GM19395 (cell line): ENCODE results near the gene SLC16A2.
"Not testable (repeated sequence)": the region's sequence is repeated elsewhere in the genome, so short reads cannot be mapped to it uniquely, and the experiment has no call there.

Experiments used
- ATAC-seq: cut with Tn5 transposase; IDR thresholded peaks from one replicate; pipeline ENCODE4 v1.9.1; 2021; ENCODE audit warnings: mild to moderate bottlenecking, moderate library complexity; ENCODE audit not compliant: unreplicated experiment

The SLC16A2 gene

DNA sequence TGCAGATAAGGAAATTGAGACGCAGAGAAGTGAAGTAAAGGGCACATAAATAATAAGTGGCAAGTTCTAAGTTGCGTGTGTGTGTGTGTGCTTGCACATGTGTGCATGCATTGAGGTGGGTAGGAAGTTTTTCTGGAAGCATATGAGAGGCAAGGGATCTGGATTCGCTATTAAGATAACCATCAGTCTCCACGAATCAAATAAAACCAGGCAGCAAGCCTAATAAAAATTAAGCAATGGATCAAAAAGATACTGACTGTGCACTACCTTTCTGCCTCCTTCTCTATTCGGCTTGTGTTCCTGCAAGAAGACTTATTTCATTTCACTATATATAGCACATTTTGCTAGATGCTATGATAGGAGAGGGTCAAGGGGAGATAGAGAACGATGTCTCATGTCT is 23.8 kb downstream of the SLC16A2 start:
- ATAC-seq = no peak

DNA sequence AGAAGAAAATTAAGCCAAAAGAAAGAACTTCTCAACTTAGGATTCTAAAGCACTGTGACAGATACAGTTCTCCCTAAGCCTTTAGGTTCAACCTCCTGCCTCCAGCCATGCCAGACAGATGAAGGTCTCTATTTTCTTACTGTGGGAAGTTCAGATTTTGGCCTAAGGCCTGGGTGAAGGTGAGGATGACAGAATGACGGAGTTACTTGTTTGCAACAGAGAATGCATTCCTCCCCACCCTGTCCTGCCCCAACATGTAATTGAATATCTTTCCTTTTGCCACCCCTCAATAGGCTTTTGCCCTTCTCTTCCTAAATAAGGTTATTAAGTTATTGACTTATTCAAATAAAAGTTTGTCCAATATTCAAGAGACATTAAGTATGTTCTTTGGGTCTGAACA is 25.6 kb downstream of the SLC16A2 start:
- ATAC-seq = no peak

DNA sequence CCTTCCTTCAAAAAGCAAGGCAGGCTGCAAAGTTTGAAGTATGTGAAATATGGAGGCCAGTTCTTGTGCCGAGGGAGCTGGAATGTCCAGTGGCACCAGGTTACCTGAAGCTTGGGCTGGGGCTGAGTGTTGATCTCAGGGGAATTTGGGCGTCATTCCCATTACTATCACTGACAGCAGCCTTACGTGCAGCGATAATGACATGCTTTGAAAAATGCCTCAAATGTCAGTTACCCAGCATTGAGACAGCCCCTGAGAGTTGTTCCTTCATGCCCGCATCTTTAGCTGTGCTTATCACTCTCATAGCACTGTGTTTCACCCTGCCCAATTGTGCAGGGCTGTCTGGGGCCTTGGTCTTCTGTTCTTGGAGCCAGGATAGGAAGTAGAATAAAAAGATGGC is 27.4 kb downstream of the SLC16A2 start:
- ATAC-seq = no peak

DNA sequence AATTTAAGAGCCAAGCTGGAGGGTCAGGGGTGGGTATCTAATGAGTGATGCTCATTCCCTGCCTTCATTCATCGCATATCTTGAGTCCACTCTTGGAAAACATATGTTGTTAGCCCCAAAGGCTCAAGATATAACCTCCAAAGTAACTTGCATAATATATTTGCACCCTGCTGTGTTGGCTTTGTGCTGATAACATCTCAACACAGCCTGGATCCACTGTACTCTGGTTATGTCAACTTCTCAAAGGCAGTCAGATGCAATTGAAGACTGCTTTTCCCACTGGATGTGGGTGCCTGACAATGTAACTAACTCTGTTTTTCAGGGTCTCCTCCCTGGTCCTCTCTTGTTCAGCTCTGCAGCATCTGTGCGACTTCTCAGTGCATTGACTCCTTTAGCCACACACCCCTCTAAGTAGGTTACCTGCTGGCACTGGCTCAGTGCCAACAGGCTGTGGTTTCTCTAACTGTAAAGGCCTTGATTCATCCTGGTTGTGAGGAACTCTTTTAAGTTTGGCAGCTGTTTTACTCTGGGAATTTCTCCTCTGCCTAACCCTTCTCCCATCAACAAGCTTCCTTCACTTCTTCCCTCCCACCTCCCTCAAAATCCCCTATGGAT is 28.1 kb downstream of the SLC16A2 start:
- ATAC-seq = no peak

DNA sequence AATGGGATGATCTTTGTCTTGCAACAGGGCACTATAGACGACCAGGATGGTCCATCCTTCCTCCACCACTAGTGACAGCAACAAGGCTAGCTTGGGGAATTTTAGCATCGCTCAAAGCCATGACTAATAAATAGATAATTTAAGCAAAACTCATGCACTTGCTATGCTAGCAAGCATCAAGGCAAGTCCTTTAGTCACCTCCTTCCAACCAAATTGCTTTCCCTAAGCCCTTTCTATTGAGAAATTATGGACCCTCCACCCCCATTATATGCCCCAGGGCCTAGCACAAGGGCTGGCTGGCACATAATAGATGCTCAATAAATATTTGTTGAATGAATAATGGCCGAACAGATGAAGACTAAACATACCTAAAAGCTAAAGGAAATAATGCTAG is 28.6 kb downstream of the SLC16A2 start:
- no peak for ATAC-seq

DNA sequence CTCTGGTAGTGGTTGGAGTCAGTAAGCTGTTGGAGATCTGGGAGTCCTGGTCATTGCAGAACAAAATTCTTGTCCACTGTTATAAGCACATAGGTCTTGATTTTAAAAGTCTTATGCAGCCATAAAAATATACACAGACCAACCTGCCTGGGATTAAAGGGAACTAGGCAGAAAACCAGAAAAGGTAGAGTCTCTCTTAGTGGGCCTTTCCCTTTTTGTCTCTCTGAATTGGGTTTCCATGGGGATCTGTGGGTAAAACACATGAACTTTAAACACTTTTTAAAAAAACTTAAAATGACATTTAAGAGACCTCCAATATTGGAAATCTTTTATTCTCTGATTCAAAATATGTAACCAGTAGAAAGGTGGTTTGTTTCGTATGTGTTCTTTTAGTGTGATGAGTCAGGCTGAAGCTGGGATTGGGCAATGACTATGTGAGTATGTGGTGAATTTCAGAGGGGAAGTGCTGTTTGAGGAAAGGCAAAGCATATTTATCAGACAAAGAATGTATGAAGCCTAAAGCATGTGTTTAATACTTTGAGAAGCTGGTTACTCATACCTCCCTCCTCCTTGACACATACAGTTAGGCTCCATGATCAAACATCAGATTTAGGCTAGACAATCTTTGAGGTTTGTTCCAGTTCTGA is 29.6 kb downstream of the SLC16A2 start:
- no peak for ATAC-seq

DNA sequence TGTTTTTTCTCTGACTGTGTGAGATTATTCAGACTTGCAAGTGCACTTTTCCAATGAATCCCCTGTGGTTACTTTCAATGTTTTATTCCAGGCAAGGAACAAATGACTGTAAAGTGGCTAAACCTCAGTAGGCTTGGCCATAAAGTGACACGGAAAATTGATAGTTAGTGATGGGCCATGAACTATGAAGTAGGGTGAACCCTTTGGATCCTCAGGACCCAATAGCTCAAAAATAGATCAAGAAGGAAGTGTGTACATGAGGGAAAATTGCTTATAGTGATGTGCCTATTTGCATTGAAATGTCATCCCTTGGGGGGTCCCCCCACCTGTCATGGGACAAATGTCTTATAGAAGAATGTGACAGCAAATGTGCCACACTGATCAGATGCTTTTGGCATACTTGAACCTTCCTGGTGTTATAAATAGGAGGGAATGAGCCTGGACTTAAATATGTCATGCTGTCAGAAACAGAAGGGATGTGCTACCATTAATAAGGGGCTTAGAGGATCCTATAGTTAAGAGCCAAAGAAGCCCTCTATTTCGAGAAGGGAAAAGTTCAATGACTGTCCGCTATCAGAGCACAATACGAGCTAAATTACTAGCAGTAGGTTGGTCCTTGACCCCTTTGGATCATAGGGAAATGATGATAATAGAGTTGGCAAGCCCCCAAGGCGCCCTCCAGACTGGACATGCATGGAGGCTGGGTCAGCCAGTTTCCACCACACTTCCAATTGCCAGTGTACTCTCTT is 30.3 kb downstream of the SLC16A2 start:
- no peak for ATAC-seq

DNA sequence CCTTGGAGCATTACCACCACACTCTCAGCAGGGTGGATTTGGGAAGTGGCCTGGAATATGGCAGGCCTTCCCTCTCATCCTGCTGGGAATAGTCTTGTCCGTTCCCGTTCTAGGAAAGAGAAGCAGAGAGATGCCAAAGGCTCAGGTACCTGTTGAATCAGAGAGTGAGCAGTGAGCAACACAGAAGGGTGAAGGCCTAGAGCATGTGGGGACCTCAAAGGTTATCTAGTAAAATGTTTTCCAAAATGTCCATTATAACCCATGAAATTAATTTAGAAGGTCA is 30.8 kb downstream of the SLC16A2 start:
- ATAC-seq = no peak

DNA sequence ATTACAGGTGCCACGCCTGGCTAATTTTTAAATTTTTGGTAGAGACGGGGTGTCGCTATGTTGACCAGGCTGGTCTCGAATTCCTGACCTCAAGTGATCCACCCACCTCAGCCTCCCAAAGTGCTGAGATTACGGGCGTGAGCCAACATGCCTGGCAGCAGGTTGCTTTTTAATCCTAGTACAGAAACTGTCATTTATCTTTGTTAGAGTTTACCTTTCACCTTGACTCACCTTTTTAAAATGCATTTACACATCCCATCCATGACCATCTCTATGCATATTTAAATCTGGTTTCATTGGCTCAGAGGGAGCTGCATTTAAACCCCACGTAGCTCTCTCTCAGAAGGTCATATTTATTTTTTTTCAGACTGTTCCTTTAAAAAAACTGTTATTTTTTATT is 31.9 kb downstream of the SLC16A2 start:
- no peak for ATAC-seq

DNA sequence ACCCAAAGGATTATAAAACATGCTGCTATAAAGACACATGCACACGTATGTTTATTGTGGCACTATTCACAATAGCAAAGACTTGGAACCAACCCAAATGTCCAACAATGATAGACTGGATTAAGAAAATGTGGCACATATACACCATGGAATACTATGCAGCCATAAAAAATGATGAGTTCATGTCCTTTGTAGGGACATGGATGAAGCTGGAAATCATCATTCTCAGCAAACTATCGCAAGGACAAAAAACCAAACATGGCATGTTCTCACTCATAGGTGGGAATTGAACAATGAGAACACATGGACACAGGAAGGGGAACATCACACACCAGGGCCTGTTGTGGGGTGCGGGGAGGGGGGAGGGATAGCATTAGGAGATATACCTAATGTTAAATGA is 32.9 kb downstream of the SLC16A2 start:
- ATAC-seq = not testable (repeated sequence)

DNA sequence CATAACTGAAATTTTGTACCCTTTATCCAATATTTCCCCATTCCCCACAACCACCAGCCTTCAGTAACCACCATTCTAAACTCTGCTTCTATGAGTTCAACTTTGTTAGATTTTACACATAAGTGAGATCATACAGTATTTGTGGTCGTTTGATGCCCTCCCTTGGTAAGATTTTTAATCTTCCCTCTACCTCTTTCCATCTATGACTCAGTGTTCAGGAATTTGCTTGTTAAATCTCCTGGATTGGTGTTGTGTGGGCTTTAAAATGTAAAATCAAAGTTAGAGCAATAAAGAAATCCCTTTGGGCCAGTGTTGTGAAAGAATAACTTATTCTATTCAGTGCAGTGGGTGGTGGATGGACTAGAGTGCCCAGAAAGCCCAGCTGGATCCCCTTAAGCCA is 37.4 kb downstream of the SLC16A2 start:
- no peak for ATAC-seq

DNA sequence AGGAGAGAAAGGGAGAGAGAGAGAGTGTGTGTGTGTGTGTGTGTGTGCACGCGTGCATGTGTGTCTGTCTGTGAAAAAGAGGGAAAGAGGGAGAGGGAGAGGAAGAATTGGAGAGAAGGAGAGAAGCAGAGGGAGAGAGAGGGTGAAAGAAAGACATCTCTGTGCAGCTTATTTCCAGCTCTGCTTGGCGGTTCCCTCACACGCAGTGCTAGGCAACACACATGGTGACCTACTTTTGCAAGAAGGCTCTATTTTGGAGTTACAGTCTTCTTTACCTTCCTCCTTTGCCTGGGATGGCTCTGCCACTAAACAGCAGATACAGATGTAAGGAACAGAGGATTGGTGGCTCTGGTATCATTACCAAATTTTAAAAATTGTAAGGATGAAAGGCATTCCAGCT is 40.1 kb downstream of the SLC16A2 start:
- no peak for ATAC-seq

DNA sequence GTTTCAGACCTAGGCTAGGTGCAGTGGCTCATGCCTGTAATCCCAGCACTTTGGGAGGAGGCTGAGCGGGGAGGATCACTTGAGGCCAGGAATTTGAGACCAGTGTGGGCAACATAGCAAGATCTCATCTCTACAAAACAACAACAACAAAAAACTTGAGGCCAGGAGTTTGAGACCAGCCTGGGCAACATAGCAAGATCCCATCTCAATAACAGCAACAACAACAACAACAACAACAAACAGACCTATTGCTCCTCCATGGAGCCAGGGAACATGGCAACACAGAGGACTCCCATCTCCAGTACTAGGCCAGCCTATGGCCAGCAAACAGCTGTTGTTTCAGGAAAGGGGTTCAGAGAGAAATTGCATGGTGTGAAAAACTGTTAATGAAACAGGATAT is 43.4 kb downstream of the SLC16A2 start:
- no peak for ATAC-seq

DNA sequence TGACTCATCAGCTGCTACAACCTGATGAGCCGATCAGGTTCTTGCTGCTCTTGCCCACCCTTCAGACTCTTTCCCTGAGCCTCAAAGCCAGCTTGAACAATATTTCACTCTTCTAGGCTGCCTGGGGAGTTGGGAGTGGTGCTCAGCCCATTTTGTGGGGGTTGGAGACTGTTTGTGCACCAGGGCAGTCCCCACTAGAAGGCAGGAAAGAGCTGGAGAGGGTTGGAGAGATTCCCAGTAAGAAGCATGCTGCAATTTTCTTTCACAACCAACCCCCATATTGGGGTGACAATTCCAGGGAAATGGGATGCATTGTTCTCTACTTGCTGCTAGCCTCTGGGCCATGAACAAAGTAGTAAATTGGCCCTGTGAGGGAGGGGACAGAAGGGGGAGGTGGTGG is 44.1 kb downstream of the SLC16A2 start:
- ATAC-seq = no peak

DNA sequence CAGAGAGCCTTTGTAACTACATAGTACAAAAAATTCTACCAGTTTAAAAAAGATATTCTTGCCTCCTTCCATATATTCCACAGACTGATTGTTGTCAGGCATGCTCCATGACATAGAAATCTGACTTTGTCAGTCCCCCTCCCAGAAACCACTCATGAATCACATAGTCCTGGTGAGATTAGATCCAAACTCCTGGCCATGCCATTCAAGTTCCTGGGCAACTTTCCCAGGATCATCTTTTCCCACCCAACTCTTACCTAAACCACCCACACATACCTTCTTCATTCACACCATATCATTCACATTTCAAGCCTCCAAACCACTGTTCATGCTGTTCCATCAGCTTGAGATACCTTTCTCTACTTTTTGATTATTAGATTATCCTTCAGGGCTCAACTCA is 46.4 kb downstream of the SLC16A2 start:
- no peak for ATAC-seq

DNA sequence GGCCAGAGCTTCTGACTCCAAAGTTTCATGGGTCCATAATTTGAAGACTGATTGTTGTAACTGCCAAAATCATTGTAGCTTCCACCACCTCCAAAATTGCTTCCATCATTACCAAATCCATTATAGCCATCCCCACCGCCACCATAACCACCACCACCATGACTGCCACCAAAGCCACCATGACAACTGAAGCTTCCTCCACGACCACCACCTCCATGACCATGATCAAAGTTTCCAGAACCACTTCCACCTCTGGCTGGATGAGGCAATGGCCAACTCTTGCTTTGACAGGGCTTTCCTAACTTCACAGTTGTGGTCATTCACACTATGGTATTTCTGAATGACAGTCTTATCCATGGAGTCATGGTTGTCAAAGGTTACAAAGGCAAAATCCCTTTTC is 51.8 kb downstream of the SLC16A2 start:
- not testable (repeated sequence) for ATAC-seq

DNA sequence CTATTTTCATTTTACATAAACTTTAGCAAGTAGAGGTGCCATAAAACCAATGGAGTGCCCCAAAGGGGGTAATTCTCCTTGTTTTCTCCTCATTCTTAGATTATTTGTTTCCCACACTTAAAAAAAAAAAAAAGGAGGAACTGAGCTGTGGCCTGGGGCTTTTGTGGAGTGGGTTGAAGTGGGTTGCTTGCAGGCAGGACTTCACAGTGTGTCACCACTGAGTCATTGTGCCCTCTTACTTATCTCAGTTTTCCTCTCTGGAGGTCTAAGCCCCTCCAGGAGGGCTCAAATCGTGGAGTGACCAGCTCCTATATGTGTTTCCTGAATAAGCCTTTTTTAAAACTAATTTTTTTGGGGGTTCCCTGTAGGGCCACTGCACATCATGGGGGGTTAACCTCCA is 69.0 kb downstream of the SLC16A2 start:
- no peak for ATAC-seq

DNA sequence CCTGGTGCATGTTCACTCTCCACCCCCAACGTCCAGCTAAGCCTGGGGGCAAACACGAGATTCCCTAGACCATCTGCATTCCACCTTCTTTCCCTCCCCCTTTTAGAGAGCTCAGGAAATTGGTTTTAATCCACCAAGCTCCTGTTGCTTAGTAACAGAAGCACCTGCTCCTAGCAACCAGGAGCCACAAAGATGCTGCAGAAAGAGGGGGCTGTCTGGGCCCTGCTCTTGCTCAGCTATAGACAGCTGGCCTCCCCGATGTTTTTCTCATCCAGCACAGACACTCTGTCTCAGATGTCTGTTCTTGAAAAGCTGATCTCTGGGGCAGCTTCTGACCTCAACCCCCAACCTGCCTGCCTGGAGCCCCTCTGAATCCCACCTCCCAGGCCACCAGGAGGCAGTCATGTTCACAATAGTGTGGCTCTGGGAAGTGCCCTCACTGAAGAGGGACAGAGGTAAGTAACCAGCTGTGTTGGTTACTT is 71.5 kb downstream of the SLC16A2 start:
- ATAC-seq = no peak

DNA sequence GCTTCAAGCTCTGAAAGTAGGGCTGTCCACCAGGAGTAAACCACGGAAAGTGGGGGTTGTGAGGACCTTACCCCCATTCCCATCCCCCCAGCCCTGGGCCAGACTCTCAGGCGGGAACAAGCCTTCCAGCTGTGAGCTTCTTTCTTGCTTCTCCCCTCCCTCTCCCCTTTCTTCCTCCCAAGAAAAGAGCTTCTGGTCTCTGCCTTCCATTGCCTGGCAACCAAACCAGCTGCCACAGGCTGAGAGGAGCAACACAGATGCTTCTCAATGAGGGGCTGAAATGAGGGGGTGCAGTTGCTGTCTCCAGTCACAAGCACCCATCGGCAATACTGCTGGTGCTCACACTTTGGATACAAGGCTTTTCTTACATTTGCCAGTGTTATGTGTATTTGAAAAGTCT is 72.5 kb downstream of the SLC16A2 start:
- ATAC-seq = no peak

DNA sequence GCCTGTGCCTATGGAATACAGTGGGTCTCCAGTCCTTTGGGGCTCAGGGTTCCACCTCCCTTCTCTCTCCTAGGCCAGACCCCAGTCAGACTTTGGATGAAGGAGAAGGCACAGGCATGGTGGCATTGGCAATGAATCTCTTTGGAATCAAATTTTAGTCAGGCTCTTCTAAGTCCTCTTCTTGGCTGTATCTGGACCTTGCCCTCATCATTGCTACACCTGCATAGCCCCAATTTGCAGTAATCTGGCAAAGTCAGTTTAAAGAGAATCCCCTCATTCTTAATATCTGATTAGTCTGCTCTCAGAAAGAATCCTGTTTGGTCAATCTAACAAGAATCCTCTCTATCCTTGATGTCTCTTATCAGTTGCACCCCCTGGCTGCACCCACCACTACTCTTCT is 77.6 kb downstream of the SLC16A2 start:
- no peak for ATAC-seq

DNA sequence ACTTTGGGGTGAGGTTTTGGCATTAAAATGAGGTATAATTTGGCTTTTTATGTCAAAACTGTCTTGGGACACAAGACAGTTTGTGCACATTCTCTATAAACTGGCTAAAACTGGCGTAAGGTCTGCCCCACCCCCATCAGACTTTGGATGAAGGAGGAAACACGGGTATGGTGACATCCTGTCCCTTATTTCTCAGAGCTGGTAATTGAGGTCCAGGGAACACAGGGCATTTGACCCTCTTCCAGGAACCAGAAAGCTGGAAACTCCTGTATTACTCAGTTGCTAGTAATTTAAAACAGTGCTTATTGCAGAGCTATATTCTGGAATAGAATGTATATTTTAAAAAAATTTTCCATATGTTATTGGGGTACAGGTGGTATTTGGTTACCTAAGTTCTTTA is 78.8 kb downstream of the SLC16A2 start:
- no peak for ATAC-seq

DNA sequence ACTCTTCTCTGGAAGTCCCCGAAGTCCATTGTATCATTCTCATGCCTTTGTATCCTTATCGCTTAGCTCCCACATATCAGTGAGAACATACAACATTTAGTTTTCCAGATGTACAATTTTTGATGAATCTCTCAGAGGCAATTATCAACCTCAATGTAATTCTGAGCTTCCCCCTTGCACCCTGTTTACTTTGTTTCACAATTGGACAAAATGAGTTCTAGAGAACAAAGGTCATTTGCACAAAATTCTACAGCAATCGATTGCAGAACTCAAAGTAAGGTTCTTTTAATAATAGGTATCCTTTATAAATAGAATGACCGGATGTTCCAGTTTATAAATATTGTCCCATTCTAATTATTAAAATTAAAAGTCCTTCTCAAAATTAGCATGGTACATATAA is 79.3 kb downstream of the SLC16A2 start:
- no peak for ATAC-seq

DNA sequence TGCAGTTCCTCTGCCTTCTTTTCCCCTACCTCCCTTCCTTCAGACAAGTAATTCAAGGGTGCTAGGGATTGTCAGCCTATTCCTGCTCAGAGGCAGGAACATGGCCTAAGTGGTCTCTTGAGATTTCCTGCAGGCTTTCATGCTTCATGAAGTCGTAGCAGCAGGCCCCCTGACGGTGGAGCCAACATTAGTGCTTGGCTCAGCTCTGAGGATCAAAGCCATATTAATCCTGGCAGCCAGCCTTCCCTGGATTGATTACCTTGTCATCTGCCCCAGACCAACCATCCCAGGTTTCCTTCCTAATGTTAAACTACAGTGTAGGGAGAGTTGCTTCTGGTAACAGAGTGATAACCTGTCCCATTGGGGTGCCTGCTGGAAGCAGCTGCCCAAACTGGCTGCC is 84.1 kb downstream of the SLC16A2 start:
- ATAC-seq = no peak
